Myocyte (in vitro differentiated cells): Measurements from ENCODE around the gene MYO5A. TPM values are rescaled to one million over a fixed set of nuclear protein-coding genes. Genes with fewer than 3 reads are reported as not detected.
"Not testable (repeated sequence)": the region's sequence is repeated elsewhere in the genome, so short reads cannot be mapped to it uniquely, and the experiment has no call there.

Source experiments
- DNase-seq: peaks from one replicate; pipeline ENCODE4 v3.0.0-alpha.2; 2012; ENCODE audit warnings: low read depth
- total RNA-seq: library from RNA; depleted of rRNA; stranded (reverse); fragments of >200 nt; gene quantifications from 2 replicates; pipeline ENCODE4 v1.2.3, GENCODE V29; 2014

MYO5A gene
- total RNA-seq, 1 donor from 2014 or later = 30.1 TPM

DNA sequence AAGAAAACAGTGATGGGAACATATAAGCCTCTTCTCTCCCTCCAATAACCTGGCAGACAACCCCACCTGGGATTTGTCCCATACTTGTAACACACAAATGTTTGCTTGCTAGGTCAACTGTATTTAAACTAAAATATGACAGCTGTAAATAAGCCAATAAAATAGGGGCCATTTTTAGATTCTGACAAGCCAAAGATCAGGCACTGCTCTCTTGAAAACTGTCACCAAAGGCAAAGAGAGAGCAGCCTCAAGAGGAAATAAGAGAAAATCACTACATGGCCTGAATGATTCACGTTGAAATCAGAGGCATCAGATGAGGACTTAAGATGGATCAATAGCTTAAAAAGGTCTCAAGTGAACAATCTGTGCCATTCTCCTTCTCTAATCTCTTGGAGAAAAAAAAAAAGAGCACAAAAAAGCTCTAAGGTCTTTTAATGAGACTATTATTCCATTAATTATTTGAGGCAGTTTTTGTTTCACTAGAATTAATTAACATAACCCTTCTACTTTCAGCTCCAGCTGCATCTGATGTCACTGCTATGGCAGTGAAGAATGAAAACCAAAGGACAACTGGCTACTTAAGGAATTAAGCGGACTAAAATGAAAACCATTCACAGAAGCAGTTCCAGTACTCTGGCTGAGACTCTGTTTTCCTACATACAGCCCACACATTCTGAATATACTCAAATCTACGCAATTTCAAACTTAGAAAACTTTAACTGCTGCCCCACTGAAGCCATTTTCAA is 19.0 kb downstream of the MYO5A start:
- peak; percentile 40 for DNase-seq

DNA sequence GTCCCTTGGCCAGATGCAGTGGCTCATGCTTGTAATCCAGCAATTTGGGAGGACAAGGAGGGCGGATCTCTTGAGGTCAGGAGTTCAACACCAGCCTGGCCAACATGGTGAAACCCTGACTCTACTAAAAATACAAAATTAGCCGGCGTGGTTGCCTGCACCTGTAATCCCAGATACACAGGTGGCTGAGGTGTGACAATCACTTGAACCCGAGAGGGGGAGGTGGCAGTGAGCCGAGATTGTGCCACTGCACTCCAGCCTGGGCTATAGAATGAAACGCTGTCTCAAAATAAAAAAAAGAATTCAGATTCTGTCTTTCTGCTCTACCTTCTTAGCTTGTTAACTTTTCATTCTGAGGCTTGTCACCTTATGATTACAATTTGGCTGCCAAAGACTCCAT is 22.1 kb downstream of the MYO5A start:
- no peak for DNase-seq

DNA sequence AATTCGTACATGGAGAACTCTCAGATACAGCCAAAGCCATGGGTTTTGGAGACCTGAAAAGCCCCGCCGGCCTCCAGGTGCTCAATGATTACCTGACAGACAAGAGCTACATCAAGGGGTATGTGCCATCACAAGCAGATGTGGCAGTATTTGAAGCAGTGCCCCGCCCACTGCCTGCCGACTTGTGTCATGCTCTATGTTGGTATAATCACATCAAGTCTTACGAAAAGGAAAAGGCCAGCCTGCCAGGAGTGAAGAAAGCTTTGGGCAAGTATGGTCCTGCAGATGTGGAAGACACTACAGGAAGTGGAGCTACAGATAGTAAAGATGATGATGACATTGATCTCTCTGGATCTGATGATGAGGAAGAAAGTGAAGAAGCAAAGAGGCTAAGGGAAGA is 23.5 kb downstream of the MYO5A start:
- no peak for DNase-seq

DNA sequence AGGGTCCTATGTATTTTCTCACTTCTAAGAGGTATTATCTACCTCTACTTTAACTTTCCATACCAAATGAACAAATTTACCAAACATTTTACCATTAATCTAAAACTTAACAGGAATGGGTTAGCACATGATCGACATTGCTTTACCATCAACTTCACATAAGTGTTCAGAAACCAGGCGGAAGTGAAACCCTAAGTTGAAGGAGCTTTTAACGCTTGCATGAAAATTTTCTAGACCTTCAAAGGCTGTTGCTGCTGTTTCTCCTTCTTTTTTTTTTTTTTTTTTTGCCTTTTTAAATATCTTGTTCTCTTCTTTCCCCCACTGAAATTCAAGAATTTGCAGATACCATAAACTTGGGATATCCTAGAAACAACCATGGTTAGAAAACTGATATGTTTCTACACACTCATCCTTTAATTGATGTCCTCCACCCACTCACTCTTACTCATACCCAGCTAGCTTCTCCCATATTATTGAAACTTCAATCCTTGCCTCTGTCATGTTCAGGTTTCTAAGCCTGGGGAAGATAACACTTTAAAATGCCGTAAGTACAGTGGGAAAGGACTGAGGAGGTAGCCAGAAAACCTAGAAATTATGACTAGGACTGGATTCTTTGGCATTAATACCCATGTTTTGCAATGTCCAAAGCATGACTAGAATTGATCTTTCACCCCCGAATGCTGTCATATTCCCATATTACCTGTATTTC is 24.7 kb downstream of the MYO5A start:
- no peak for DNase-seq

DNA sequence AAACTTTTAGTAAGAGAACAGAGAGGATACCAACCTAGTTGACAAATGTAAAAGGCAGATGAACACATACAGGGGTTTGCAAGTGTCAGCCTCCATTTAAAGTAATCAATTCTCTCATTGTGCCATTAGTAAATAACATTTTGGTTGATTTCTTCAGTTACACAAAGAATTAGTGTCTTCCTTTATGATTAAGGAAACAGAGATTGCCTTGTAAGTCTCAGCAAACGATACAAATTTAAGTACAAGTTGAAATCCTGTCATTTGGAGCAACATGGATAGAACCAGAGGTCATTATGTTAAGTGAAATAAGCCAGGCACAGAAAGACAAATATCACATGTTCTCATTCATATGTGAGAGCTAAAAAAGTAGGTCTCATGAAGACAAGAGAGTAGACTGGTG is 26.1 kb downstream of the MYO5A start:
- no peak for DNase-seq

DNA sequence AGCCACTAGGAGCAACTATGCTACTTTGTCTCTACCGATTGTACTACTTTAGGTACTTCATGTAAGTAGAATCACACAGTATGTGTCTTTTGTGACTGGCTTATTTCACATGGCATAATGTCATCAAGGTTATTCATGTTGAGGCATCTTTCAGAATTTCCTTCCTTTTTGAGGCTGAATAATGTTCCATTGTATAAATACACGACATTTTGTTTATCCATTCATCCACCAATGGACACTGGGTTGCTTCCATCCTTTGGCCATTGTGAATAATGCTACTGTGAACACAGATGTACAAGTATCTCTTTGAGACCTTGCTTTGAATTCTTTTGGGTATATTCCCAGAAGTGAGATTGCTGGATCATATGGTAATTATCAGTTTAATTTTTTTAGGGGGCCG is 29.2 kb downstream of the MYO5A start:
- DNase-seq = no peak

DNA sequence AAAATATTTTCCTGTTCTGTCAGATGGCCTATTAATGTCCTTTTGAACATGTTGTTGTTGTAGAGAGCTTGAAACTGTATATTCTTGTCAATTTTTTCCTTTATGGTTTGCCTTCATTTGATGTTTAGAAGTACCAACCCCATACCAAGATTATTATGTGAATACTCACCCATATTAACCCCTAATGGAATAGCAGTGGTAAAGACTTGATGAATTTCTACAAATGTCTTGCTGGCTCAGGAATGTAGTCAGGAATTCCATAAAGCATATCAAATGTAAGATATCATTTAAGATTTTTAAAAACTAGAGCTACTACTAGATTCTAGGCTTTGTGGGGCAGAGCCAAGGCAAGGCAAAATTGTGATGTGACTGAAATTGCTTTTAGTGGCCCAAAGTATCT is 30.0 kb downstream of the MYO5A start:
- DNase-seq = no peak

DNA sequence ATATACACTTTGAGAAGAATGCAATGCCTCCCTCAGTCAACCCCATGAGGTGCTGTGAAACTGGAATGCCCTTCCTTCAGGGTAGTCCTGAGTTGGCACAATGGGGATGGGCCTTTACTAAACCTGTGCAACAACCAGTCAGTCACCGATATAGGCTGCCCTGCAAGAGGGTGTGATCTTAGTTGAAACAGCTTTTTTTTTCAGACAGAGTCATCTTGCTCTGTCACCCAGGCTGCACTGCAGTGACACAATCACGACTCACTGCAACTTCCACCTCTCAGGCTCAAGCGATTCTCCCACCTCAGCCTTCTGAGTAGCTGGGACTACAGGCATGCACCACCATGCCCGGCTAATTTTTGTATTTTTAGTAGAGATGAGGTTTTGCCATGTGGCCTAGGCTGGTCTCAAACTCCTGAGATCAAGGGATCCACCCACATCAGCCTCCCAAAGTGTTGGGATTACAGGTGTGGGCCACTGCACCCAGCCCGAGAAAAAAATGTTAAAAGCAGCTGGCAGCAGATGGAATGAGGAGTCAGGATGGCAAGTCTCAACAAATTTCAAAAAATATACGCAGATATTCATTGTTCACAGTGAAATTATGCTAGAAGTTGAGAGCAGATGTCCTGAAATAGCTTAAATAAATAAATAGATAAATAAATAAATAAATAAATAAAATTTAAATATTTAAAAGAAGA is 31.8 kb downstream of the MYO5A start:
- DNase-seq = peak; percentile 26

DNA sequence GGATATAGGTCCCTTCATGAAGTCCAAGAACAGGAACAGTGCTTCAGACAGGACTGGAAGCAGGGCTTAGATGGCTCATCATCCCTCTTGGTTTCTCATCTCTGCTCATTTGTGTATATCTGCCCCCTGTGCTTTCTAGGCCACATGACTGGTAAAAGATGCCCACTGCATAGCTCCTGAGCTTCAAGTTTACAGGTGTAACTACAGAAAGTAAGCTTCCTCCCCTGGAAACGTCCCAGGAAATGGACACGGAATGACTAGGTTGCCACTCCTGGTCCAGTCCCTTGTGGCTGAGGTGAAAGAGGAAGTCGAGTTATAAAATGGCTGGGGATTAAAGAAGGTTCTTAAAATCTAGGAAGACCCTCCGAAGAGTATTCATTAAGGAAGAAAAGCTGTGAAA is 32.5 kb downstream of the MYO5A start:
- no peak for DNase-seq

DNA sequence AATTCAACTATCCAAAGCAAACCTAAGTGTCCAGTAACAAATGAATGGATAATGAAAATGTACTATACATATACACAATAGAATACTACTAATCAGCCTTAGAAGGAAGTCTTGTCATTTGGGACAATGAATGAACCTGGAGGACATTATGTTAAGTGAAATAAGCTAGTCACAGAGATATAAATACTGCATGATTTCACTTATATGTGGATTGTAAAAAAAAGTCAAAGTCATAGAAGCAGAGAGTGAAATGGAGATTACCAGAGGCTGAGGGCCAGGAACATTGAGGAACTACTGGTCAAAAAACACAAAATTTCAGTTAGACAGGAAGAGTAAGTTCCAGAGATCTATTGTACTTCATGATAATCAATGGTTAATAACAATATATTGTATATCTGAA is 33.6 kb downstream of the MYO5A start:
- DNase-seq = no peak

DNA sequence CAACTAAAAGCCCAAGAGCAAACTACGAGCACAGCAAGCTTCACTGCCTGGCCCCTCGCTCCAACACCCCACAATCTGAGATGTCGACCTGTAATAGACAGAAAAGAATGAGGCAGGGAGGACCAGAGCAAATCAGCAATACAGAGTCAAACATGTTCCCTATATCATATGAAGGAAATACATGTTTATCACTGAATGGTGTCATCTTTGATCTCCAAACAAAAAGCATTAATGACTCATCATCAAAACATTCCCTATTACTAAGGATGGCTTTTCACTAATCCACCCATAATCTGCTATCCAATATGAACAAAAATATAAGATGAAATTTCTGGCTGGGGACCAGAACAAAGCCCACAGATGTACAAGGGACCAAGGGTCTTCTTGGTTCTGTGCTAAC is 34.7 kb downstream of the MYO5A start:
- no peak for DNase-seq

DNA sequence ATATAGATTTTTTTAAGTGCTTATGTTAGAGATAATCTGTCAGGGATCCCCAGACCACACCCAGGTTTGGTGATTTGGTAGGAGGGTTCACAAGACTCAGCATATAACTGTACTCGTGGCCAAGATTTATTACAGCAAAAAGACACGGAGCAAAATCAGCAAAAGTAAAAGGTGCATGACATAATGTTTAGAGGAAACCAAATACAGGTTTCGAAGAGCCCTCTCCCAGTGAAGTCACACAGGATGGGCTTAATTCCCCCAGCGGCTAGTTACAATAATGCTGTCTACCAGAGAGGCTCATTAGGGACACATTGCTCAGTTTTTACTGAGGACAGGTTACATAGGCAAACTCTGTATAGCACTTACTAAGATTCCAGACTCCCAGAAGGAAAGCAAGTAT is 36.5 kb downstream of the MYO5A start:
- DNase-seq = no peak

DNA sequence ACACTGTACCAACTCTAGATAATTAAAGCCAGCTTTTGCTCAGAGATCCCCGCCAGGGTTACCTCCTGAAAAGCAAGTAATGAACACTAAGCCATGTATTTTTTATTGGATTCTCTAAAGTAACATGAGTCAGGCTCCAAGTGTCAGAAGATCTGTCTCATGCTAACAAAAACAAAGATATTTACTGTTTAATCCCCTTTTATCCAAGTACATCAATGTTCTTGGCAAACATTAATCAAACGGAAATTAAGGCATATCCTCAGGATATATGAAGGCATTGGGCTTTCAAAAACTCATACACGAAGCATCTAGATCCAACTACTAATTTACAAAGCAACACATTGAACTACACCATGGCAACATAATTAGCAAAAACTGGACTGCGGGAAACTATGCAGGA is 37.2 kb downstream of the MYO5A start:
- DNase-seq = peak; percentile 15

DNA sequence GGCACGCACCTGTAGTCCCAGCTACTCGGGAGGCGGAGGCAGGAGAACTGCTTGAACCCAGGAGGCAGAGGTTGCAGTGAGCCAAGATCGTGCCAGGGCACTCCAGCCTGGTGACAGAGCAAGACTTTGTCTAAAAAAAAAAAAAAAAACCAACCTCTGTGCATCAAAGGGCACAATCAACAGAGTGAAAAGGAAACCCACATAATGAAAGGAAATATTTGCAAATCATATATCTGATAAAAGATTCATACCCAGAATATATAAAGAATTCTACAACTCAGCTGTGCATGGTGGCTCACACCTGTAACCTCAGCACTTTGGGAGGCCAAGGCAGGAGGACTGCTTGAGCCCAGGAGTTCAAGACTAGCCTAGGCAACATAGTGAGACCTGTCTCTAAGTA is 39.2 kb downstream of the MYO5A start:
- DNase-seq = not testable (repeated sequence)

DNA sequence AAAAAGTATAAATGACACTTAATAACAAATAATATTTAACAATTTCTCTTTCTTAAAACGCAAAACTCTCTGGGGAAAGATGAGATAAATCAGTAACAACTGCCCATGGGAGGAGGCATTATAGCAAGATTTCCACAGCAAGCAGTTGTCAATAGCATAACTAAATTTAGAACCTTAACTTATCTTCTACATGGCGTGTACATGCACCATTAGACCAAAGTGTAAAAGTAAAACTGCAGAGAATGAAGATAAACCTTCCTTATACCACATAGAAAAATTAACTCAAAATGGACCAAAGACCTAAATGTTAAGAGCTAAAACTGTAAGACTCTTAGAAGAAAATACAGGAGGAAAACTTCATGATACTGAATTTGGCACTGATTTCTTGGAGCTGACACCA is 39.9 kb downstream of the MYO5A start:
- DNase-seq = no peak

DNA sequence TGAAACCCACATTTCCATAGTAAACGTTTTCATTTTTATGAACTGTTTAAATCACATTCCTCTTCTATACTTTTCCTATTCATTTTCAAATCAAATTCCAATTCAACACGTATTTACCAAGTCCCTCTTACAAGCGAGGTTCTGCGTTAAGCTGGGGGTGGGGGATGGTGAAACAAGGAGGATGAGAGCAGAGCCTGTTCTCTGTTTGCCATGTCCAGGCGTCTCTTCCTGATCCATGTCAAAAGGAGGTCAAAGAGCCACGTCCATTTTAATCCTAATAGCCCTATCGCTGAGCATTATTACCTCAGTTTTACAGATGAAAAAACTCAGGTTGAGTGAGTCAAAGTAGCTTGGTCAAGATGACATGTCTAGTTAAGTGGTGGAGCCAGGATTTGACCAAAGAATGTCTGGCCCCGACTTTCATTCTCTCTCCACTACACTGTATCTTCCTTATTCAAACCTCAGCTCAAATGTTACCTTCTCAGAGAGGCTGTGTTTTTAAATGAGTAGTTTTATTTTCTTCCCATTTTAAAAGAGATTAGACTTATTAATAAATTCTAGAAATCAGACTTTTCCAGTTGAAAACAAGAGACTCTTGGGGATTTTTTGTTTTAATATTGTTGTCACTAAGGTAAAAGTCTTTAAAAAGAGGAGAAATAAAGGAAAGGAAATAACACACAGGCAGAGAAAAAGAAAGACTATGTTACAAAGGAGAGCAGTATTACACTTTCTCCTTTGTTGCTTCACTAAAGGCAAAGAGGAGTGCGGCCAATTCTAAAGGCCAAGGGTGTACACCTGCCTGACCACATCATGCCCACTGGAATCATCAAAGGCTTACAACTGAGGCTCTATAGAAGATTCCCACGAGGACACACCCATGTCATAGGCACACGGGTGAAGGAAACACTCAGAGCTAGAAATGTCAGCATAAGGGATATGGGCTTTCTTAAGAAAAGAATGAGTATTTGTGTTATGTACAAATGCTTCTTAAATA is 42.4 kb downstream of the MYO5A start:
- peak; percentile 32 for DNase-seq

DNA sequence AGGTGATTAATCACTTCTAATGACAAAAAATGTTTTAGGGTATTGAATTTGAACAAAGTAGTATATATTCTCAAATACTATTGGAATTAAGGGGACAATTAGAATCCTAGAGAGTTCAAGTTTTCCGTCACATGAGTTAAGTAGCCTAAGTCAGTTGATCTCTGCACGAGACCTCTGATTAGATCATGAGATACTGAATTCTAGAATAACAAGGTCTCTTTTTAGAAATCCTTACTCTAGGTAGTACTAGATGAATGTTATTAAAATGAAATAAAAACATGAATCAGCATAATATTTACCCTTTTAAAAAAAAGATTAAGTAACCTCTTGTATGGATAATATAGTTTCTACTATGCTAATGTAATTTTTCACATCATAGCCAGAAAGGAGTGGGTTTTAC is 43.4 kb downstream of the MYO5A start:
- no peak for DNase-seq

DNA sequence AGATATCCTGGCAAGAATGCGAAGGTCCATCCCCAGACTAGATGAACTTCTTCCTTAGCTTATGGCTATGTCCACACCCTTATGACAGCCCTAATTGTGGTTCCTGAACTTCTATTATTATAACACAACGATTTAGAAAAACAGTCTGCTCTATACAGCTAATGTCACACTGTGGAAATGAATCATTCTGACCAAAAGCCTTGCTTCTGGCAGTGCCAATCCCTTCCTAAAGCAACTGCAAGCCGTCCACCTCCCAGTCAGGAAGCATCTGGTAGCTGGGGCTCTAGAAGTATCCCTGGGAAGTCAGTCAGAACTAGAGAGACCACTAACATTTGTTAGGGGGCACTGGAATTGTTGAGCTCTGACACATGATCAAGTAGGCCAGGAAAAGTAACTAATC is 45.0 kb downstream of the MYO5A start:
- DNase-seq = peak; percentile 91

DNA sequence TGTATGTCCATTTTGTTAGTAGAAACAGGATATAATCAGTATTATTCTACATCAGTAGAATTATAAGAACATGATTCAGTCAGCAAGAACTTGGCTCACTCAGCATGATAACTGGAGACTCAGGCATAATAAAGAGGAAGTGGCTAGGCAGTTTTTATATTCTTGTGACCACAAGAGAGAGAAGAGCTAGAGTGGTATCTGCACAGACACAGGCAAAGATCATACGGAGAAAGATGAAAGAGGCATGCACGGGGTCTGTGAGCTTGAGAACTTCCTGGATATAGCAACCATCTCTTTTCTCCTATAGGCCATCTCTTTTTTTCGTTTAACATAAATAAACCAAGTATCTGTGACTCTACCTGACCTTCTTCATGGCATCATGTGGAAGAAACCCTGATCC is 46.8 kb downstream of the MYO5A start:
- DNase-seq = peak; percentile 85

DNA sequence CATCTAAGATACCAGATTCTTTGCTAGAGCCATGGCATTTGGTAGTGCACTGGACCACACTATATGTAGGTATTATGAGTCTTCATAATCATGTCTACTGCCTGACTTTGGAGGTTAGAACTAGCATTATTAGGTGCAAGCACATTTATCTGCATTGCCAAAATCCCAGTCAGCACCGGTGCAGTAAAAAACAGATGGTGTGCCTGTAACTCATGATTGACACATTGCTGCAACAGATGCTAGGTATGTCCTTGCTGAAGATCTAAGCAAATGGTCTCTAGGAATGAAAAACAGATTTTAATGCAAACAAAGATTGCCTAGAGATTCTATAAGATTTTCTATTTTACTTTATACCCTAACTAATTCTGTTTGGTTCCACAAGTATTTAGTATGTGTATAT is 47.7 kb downstream of the MYO5A start:
- DNase-seq = peak; percentile 46

DNA sequence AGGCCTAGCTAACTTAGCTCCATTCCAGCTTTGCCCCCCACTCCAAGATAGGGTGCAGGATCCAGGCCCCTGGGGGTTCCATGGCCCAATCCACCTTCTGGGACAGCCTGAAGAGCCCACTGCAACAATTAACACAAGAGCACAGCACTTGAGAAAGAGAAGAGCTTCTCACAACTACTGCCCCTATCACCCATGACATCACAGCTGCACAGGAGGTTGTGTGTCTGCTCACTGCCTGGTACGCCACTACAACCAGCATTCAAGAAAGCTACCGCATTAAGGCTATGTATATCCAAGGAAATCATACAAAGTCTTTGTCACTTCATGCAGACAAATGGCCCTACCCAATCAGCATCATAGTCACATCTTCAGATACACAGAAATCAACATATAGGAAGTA is 62.0 kb downstream of the MYO5A start:
- DNase-seq = no peak
